ENCODE data around the gene TAF6. TPM values are rescaled to one million over a fixed set of nuclear protein-coding genes. Genes with fewer than 3 reads are reported as not detected.
A peak's percentile ranks its signal among the peaks of the same experiment; 100 is the strongest.

The TAF6 gene
- total and polyA plus RNA-seq, 9 of the 15 experiments (the other 6 are each of a cell fraction or from before 2014, with no cell fraction given), result 0.78 to 78.7 (median 21.3) TPM

GRCh38 chr7:100152404-100152803 is 33.2 kb upstream of the TAF6 start (continued):
- TF ChIP-seq MCM5 (IDR thresholded peaks at IDR 0.05; ENCODE audit: low read depth) (no peak), ESRRA (IDR thresholded peaks at IDR 0.05; ENCODE audit: borderline replicate concordance, low read depth) (peak; percentile 99), MTF1 (CRISPR knock-in tag; IDR thresholded peaks at IDR 0.05; ENCODE audit: borderline replicate concordance) (no peak), NRF1 (conservative IDR thresholded peaks at IDR 0.05 in 1 of 2, IDR thresholded peaks at IDR 0.05 in 1 of 2) (0 out of 4 replicates have a peak, but pooled peaks of 1 of the 2 experiments have one; percentile 17), ZBTB40 (IDR thresholded peaks at IDR 0.05) (peak; percentile 63; the same call in 1 of the 2 replicates), ZBTB40 (CRISPR knock-in tag; IDR thresholded peaks at IDR 0.05) (no peak), ZBTB33 (CRISPR knock-in tag; IDR thresholded peaks at IDR 0.05) (no peak), FOXP1 (CRISPR knock-in tag; IDR thresholded peaks at IDR 0.05) (no peak), EHMT2 (IDR thresholded peaks at IDR 0.05) (peak; percentile 78; the same call in 1 of the 2 replicates), KAT8 (IDR thresholded peaks at IDR 0.05; ENCODE audit: low read depth) (no peak), NR1H2 (CRISPR knock-in tag; IDR thresholded peaks at IDR 0.05) (no peak), SMAD3 (CRISPR knock-in tag; conservative IDR thresholded peaks at IDR 0.05) (no peak), POLR2A (conservative IDR thresholded peaks at IDR 0.05) (0 out of 2 replicates have a peak, but pooled peaks have one; percentile 9), GTF2A2 (tag; IDR thresholded peaks at IDR 0.05) (no peak), ZHX1 (conservative IDR thresholded peaks at IDR 0.05; ENCODE audit: low read length) (no peak), KAT7 (CRISPR knock-in tag; IDR thresholded peaks at IDR 0.05; ENCODE audit: borderline replicate concordance) (no peak), C11orf30 (IDR thresholded peaks at IDR 0.05; ENCODE audit: low read depth) (peak; percentile 93)

Measured in K562 (cell line).